B cell (primary cell): ENCODE results near the gene SLC15A4. TPM values are rescaled to one million over a fixed set of nuclear protein-coding genes. Genes with fewer than 3 reads are reported as not detected.

Experiments used
- ATAC-seq: fragments of 200-7000 bp; cut with Tn5 transposase; one replicate; pipeline ENCODE4 v1.10.0; 2021; ENCODE audit warnings: low read depth, mild to moderate bottlenecking, moderate number of reproducible peaks, moderate library complexity
- CTCF ChIA-PET: fragments of 350-600 bp; sonication (Branson Sonifier 250); formaldehyde crosslinking; loops from one replicate; lab custom pipeline; 2021; ENCODE audit warnings: antibody characterized with exemption, inconsistent platforms; lab: Charles Lee
- POLR2A ChIA-PET: fragments of 350-600 bp; sonication (Branson Sonifier 250); formaldehyde crosslinking; loops from one replicate; lab custom pipeline; 2021; ENCODE audit warnings: antibody characterized with exemption; lab: Charles Lee
- DNase-seq: peaks from one replicate; pipeline ENCODE4 v3.0.0; 2013
- H2AFZ ChIP-seq: 2 replicates; pipeline ENCODE4 v1.6.1; 2012; ENCODE audit warnings: mild to moderate bottlenecking, low read depth, low read length; ENCODE audit not compliant: insufficient read depth, poor library complexity, severe bottlenecking
- H3K27ac ChIP-seq, 2 donors: 1 replicate in 1 of 2; 2 replicates in 1 of 2; pipeline ENCODE4 v1.5.1; 2012 to 2013; ENCODE audit warnings: low read length in 2 of 2, mild to moderate bottlenecking in 2 of 2, moderate library complexity in 1 of 2
- H3K27me3 ChIP-seq, 4 experiments: fragments of 200-600 bp in 1 of 4; sonication (generic) in 1 of 4; replicated peaks in 1 of 4; 1 replicate in 2 of 4; 2 replicates in 2 of 4; pipeline versions ENCODE4 v1.6.1 to v1.7.0; 2013 to 2016; ENCODE audit warnings: low read length in 3 of 4, mild to moderate bottlenecking in 2 of 4, mixed read lengths in 1 of 4, moderate library complexity in 1 of 4; ENCODE audit not compliant: insufficient read depth in 4 of 4, control insufficient read depth in 3 of 4; ENCODE audit errors: control extremely low read depth in 1 of 4
- H3K36me3 ChIP-seq, 2 experiments: replicated peaks in 1 of 2; 1 replicate in 1 of 2; 2 replicates in 1 of 2; pipeline versions ENCODE4 v1.6.1 to v1.7.1; 2013; ENCODE audit warnings: low read length in 1 of 2; ENCODE audit not compliant: insufficient read depth in 2 of 2, control insufficient read depth in 1 of 2; ENCODE audit errors: control extremely low read depth in 1 of 2, extremely low read depth in 1 of 2
- H3K4me1 ChIP-seq, 2 donors: fragments of 200-600 bp in 1 of 2; sonication (generic) in 1 of 2; 1 replicate in 1 of 2; 2 replicates in 1 of 2; pipeline versions ENCODE4 v1.5.1 to v1.6.1; 2013 to 2017; ENCODE audit warnings: low read length in 2 of 2; ENCODE audit not compliant: control insufficient read depth in 2 of 2, insufficient read depth in 2 of 2
- H3K4me2 ChIP-seq: replicated peaks from 2 replicates; pipeline ENCODE3; 2012; ENCODE audit warnings: mild to moderate bottlenecking, low read depth, low read length; ENCODE audit not compliant: poor library complexity, severe bottlenecking
- H3K4me3 ChIP-seq, 5 experiments: fragments of 200-600 bp in 1 of 5; sonication (generic) in 1 of 5; 1 replicate in 3 of 5; 2 replicates in 2 of 5; pipeline versions ENCODE4 v1.5.1 to v1.7.0; 2011 to 2016; ENCODE audit warnings: low read length in 4 of 5, mild to moderate bottlenecking in 4 of 5, low read depth in 2 of 5, control low read depth in 1 of 5, moderate library complexity in 1 of 5; ENCODE audit not compliant: insufficient read depth in 1 of 5; ENCODE audit errors: control extremely low read depth in 1 of 5, extremely low read depth in 1 of 5
- H3K79me2 ChIP-seq: fragments of 200-600 bp; sonication (generic); one replicate; pipeline ENCODE4 v1.6.0; 2016; ENCODE audit warnings: low read length; ENCODE audit not compliant: control insufficient read depth, insufficient read depth
- H3K9ac ChIP-seq: fragments of 200-600 bp; sonication (generic); 2 replicates; pipeline ENCODE4 v1.6.1; 2017; ENCODE audit warnings: mild to moderate bottlenecking, low read length, moderate library complexity
- H3K9me3 ChIP-seq, 3 donors: one replicate each; pipeline versions ENCODE4 v1.6.1 to v1.7.1; 2013; ENCODE audit warnings: low read length in 2 of 3; ENCODE audit not compliant: control insufficient read depth in 2 of 3, insufficient read depth in 1 of 3; ENCODE audit errors: control extremely low read depth in 1 of 3
- H4K20me1 ChIP-seq: 2 replicates; pipeline ENCODE4 v1.6.0; 2012; ENCODE audit warnings: mild to moderate bottlenecking, low read length; ENCODE audit not compliant: insufficient read depth, control insufficient read depth, poor library complexity, severe bottlenecking
- H3K27ac Mint-ChIP-seq: one replicate; pipeline ENCODE4 v1.8.0; 2021; ENCODE audit warnings: mixed read lengths
- H3K27me3 Mint-ChIP-seq: one replicate; pipeline ENCODE4 v1.8.0; 2021; ENCODE audit warnings: mixed read lengths
- H3K4me1 Mint-ChIP-seq: one replicate; pipeline ENCODE4 v1.8.0; 2021; ENCODE audit warnings: mixed read lengths
- H3K4me3 Mint-ChIP-seq: one replicate; pipeline ENCODE4 v1.8.0; 2021; ENCODE audit warnings: mixed read lengths
- H3K9me3 Mint-ChIP-seq: one replicate; pipeline ENCODE4 v1.8.0; 2022; ENCODE audit warnings: mixed read lengths; ENCODE audit not compliant: insufficient read depth
- CTCF ChIP-seq: fragments of 200-600 bp; IDR thresholded peaks from one replicate; pipeline ENCODE4 v1.8.0; 2022; ENCODE audit warnings: antibody characterized with exemption, mild to moderate bottlenecking
- EZH2 ChIP-seq: IDR thresholded peaks from 2 replicates; pipeline ENCODE4 v1.6.1; 2012; ENCODE audit warnings: borderline replicate concordance, low read depth, mild to moderate bottlenecking, moderate library complexity, low read length; ENCODE audit not compliant: insufficient read depth, poor library complexity, severe bottlenecking
- WGBS: methylation state at CpG from one replicate; pipeline ENCODE4 v1.1.5; 2013; ENCODE audit warnings: missing lambda C conversion rate; ENCODE audit not compliant: insufficient coverage; 5-methylcytosine and 5-hydroxymethylcytosine counted together
- intact Hi-C: fragments of 100-400 bp; cut with micrococcal nuclease; formaldehyde crosslinking; loops from one replicate; pipeline ENCODE4 v1.10.0; 2022
- polyA plus RNA-seq: library from polyadenylated mRNA; depleted of rRNA; stranded (reverse); fragments of >200 nt; gene quantifications from 2 replicates; pipeline ENCODE4 v1.2.3, GENCODE V29; 2012
- total RNA-seq, 2 donors: library from RNA; stranded (reverse); fragments of 120-200 nt in 1 of 2; gene quantifications; 1 replicate in 1 of 2; 2 replicates in 1 of 2; pipeline versions ENCODE4 v1.2.3 to v1.2.4, GENCODE V29; 2013 to 2022

The SLC15A4 gene
- total and polyA plus RNA-seq, 2 donors (not counting 1 experiment from before 2014, with no cell fraction given), result 48.9 to 67.2 TPM

GRCh38 chr12:128810182-128811127, 13.3 kb downstream of the SLC15A4 start:
- no peaks in the 10 kb centered on the region for H3K27me3 ChIP-seq
- peak overlapping the region; percentile 63 to 73 for H3K27ac ChIP-seq
- peaks cover 95% of the 10 kb centered on the region for H3K79me2 ChIP-seq
- peak overlapping the region; percentile 30 for H3K9ac ChIP-seq
- Mint-ChIP-seq H3K27ac (peak overlapping the region; percentile 85), H3K27me3 (no peaks in the 10 kb centered on the region), H3K9me3 (no peaks in the 10 kb centered on the region), H3K4me3 (peak overlapping the region; percentile 66), H3K4me1 (peaks cover 56% of the 10 kb centered on the region)
- 52% methylated on average over 10 of the region's 14 CpGs for WGBS
- H4K20me1 ChIP-seq, result peaks cover 53% of the 10 kb centered on the region
- DNase-seq, result peak; percentile 74
- H3K4me2 ChIP-seq, result peak overlapping the region; percentile 56
- no peaks in the 10 kb centered on the region for H3K9me3 ChIP-seq
- TF ChIP-seq EZH2 (no peak), CTCF (no peak)
- H2AFZ ChIP-seq, result peak overlapping the region; percentile 47
- POLR2A ChIA-PET, result interaction anchor here (0.9 to 4.0 kb wide), 6 partner anchors 10 to 19 kb away, joined by 3 to 21 read pairs (median 10); partner anchors contain the start of gene SLC15A4
- peak; percentile 90 for ATAC-seq
- peak overlapping the region in 2 of 5 experiments; percentile 3 to 7 for H3K4me3 ChIP-seq
- intact Hi-C loops, result loop anchor here (1.0 kb wide), 3 partner anchors 8 to 20 kb away; no protein-coding TSS in a partner anchor
- H3K36me3 ChIP-seq, result peaks cover 15 to 74% of the 10 kb centered on the region in 2 experiments
- CTCF ChIA-PET, result interaction anchor here (0.6 to 3.6 kb wide), 8 partner anchors 8 to 30 kb away, joined by 4 to 34 read pairs (median 7); partner anchors contain the start of gene SLC15A4
- peaks cover 43 to 47% of the 10 kb centered on the region in 2 donors for H3K4me1 ChIP-seq
